SK-N-SH (cell line): ENCODE measurements around the gene ERCC8. TPM values are rescaled to one million over a fixed set of nuclear protein-coding genes. Genes with fewer than 3 reads are reported as not detected.

ENCODE experiments used
- CTCF ChIA-PET: fragments of 300-600, 350-600 bp; formaldehyde crosslinking; extraction: SDS; loops from one replicate; lab custom pipeline; 2021; lab: Yijun Ruan, JAX
- POLR2A ChIA-PET: fragments of 350-600 bp; sonication (Branson Sonifier 250); formaldehyde crosslinking; extraction: SDS; loops from one replicate; lab custom pipeline; 2020; ENCODE audit warnings: antibody characterized with exemption, inconsistent platforms; lab: Yijun Ruan, JAX
- DNase-seq: peaks from one replicate; pipeline ENCODE4 v3.0.0; 2012
- H2AFZ ChIP-seq: fragments of 200-600 bp; sonication (generic); 2 replicates; pipeline ENCODE4 v1.8.1; 2016; ENCODE audit warnings: antibody characterized with exemption, mild to moderate bottlenecking, low read depth
- H3F3A ChIP-seq: fragments of 200-600 bp; sonication (generic); replicated peaks from 2 replicates; pipeline ENCODE3; 2016; ENCODE audit warnings: antibody characterized with exemption, mild to moderate bottlenecking; ENCODE audit not compliant: insufficient read depth
- H3K27ac ChIP-seq, 2 experiments: fragments of 200-500 bp in 1 of 2; fragments of 200-600 bp in 1 of 2; sonication (Bioruptor generic) in 1 of 2; sonication (generic), shearing (Covaris generic) in 1 of 2; 2 replicates each; pipeline versions ENCODE4 v1.5.1 to v1.6.1; 2014 to 2016; ENCODE audit warnings: low read depth in 2 of 2, inconsistent platforms in 1 of 2, low read length in 1 of 2, mild to moderate bottlenecking in 1 of 2, mixed read lengths in 1 of 2
- H3K27me3 ChIP-seq: fragments of 200-600 bp; sonication (generic), shearing (Covaris generic); 2 replicates; pipeline ENCODE4 v1.6.1; 2016; ENCODE audit warnings: mixed run types; ENCODE audit not compliant: insufficient read depth
- H3K36me3 ChIP-seq, 2 experiments: fragments of 200-500 bp in 1 of 2; fragments of 200-600 bp in 1 of 2; sonication (Bioruptor generic) in 1 of 2; sonication (generic) in 1 of 2; replicated peaks in 1 of 2; 2 replicates each; pipeline versions ENCODE3 to v1.5.1; 2014 to 2016; ENCODE audit warnings: low read length in 1 of 2, mild to moderate bottlenecking in 1 of 2; ENCODE audit not compliant: insufficient read depth in 2 of 2, control insufficient read depth in 1 of 2
- H3K4me1 ChIP-seq, 2 experiments: fragments of 200-500 bp in 1 of 2; fragments of 200-600 bp in 1 of 2; sonication (Bioruptor generic) in 1 of 2; sonication (generic), shearing (Covaris generic) in 1 of 2; 2 replicates each; pipeline versions ENCODE4 v1.5.1 to v1.6.1; 2014 to 2016; ENCODE audit warnings: low read depth in 1 of 2, low read length in 1 of 2, mixed run types in 1 of 2; ENCODE audit not compliant: insufficient read depth in 2 of 2, control insufficient read depth in 1 of 2
- H3K4me2 ChIP-seq: fragments of 200-600 bp; sonication (generic), shearing (Covaris generic); 2 replicates; pipeline ENCODE4 v1.6.1; 2017; ENCODE audit warnings: mixed run types
- H3K4me3 ChIP-seq, 2 experiments: fragments of 200-500 bp in 1 of 2; fragments of 200-600 bp in 1 of 2; sonication (Bioruptor generic) in 1 of 2; sonication (generic), shearing (Covaris generic) in 1 of 2; 2 replicates each; pipeline versions ENCODE4 v1.5.1 to v1.8.1; 2014 to 2016; ENCODE audit warnings: low read depth in 2 of 2, inconsistent platforms in 1 of 2, low read length in 1 of 2, mild to moderate bottlenecking in 1 of 2, mixed read lengths in 1 of 2, moderate library complexity in 1 of 2
- H3K79me2 ChIP-seq: fragments of 200-600 bp; sonication (generic); 2 replicates; pipeline ENCODE4 v1.8.1; 2017; ENCODE audit warnings: mild to moderate bottlenecking; ENCODE audit not compliant: insufficient read depth
- H3K9ac ChIP-seq: fragments of 200-600 bp; sonication (generic); 2 replicates; pipeline ENCODE4 v1.6.1; 2017; ENCODE audit warnings: mixed run types
- H3K9me2 ChIP-seq: fragments of 200-600 bp; sonication (generic); 2 replicates; pipeline ENCODE4 v1.6.1; 2017; ENCODE audit warnings: mixed run types
- H3K9me3 ChIP-seq: fragments of 200-600 bp; sonication (generic); 2 replicates; pipeline ENCODE4 v1.6.1; 2017; ENCODE audit warnings: mixed run types, mild to moderate bottlenecking, moderate library complexity
- H4K20me1 ChIP-seq: fragments of 200-600 bp; sonication (generic); 2 replicates; pipeline ENCODE4 v1.6.1; 2017; ENCODE audit warnings: mild to moderate bottlenecking, mixed run types; ENCODE audit not compliant: insufficient read depth
- CTCF ChIP-seq: fragments of 200-600 bp; sonication (generic); IDR thresholded peaks from 2 replicates; pipeline ENCODE4 v1.6.1; 2017; ENCODE audit warnings: antibody characterized with exemption, mild to moderate bottlenecking, moderate library complexity
- NRF1 ChIP-seq: IDR thresholded peaks from 2 replicates; pipeline ENCODE4 v1.6.1; 2012; ENCODE audit warnings: low read depth, mild to moderate bottlenecking, low read length
- RAD21 ChIP-seq: IDR thresholded peaks from 2 replicates; pipeline ENCODE4 v1.6.1; 2012; ENCODE audit warnings: mild to moderate bottlenecking, low read length
- SMC3 ChIP-seq: IDR thresholded peaks from 2 replicates; pipeline ENCODE4 v1.6.1; 2012; ENCODE audit warnings: low read depth, low read length, improper control_type of control experiment
- ZBTB33 ChIP-seq: IDR thresholded peaks from 2 replicates; pipeline ENCODE4 v1.4.0; 2012; ENCODE audit warnings: low read depth, borderline replicate concordance
- WGBS: methylation state at CpG from one replicate; pipeline ENCODE4 v1.1.6; 2017; ENCODE audit warnings: low lambda C conversion rate; 5-methylcytosine and 5-hydroxymethylcytosine counted together
- polyA plus RNA-seq, 3 experiments: library from polyadenylated mRNA; depleted of rRNA; stranded (reverse); fragments of >200 nt; gene quantifications; 2 replicates each; pipeline ENCODE4 v1.2.3, GENCODE V29; 2012

Gene ERCC8
- polyA plus RNA-seq, 1 of the 3 experiments (the other 2 are of a cell fraction): 11.6 TPM

- Histone ChIP-seq H3K9ac (no peak overlapping the region), H4K20me1 (no peaks in the 10 kb centered on the region), H3F3A (no peaks in the 10 kb centered on the region), H2AFZ (no peak overlapping the region), H3K4me1 (no peaks in the 10 kb centered on the region), H3K9me3 (peaks cover 3% of the 10 kb centered on the region; the same call in 1 of the 2 replicates), H3K79me2 (no peaks in the 10 kb centered on the region), H3K27me3 (no peaks in the 10 kb centered on the region), H3K4me3 (no peak overlapping the region)
- CTCF ChIA-PET: no interaction called here
- no peak for DNase-seq
- no peak for TF ChIP-seq ZBTB33
- TF ChIP-seq, all 33 proteins: peak for 0
- POLR2A ChIA-PET: no interaction called here
- H3K36me3 ChIP-seq: peaks cover 0 to 14% of the 10 kb centered on the region in 2 experiments
- no peaks in the 10 kb centered on the region for H3K9me2 ChIP-seq
- 79% methylated on average over 5 of the region's 5 CpGs for WGBS
- H3K4me2 ChIP-seq: no peak overlapping the region
- H3K27ac ChIP-seq: no peak overlapping the region
Measured at GRCh38 chr5:60886158-60886557, 58.7 kb downstream of the ERCC8 start.

- Histone ChIP-seq H3K27ac (no peak overlapping the region; a peak in 1 of 4 replicates), H3K9me3 (peaks cover 3% of the 10 kb centered on the region; the same call in 1 of the 2 replicates), H3K4me3 (no peak overlapping the region), H3K9me2 (no peaks in the 10 kb centered on the region), H3K36me3 (peaks cover 0 to 10% of the 10 kb centered on the region in 2 experiments), H4K20me1 (no peaks in the 10 kb centered on the region), H3F3A (no peaks in the 10 kb centered on the region), H2AFZ (no peak overlapping the region), H3K4me2 (no peak overlapping the region), H3K9ac (no peak overlapping the region), H3K79me2 (no peaks in the 10 kb centered on the region), H3K4me1 (no peaks in the 10 kb centered on the region), H3K27me3 (no peaks in the 10 kb centered on the region)
- ChIA-PET POLR2A (no interaction called here), CTCF (interaction anchor here (1.4 kb wide), 1 partner anchor 16 kb away, joined by 3 read pairs; no protein-coding TSS in a partner anchor)
- peak; percentile 22 for DNase-seq
- TF ChIP-seq NRF1: no peak
- no peak for TF ChIP-seq ZBTB33
- peak; percentile 46 for TF ChIP-seq RAD21
- peak; percentile 48 for TF ChIP-seq CTCF
- 0 out of 2 replicates have a peak, but pooled peaks have one; percentile 11 for TF ChIP-seq SMC3
Measured at GRCh38 chr5:60883229-60883628, 61.6 kb downstream of the ERCC8 start.
